Mucosa of stomach (tissue), 1 donor: ENCODE data around the gene HSD11B2.

Experiments
- H3K27me3 ChIP-seq: one replicate; pipeline ENCODE4 v1.7.0; 2013; ENCODE audit warnings: mild to moderate bottlenecking, low read length; ENCODE audit not compliant: control insufficient read depth, insufficient read depth
- H3K36me3 ChIP-seq: one replicate; pipeline ENCODE4 v1.7.0; 2013; ENCODE audit warnings: low read length; ENCODE audit not compliant: control insufficient read depth, insufficient read depth
- H3K4me1 ChIP-seq: one replicate; pipeline ENCODE4 v1.7.0; 2013; ENCODE audit warnings: mild to moderate bottlenecking, low read length; ENCODE audit not compliant: control insufficient read depth, insufficient read depth
- H3K4me3 ChIP-seq: one replicate; pipeline ENCODE4 v1.7.0; 2013; ENCODE audit warnings: low read length
- H3K9ac ChIP-seq: one replicate; pipeline ENCODE4 v1.7.0; 2013; ENCODE audit warnings: mild to moderate bottlenecking, low read length, moderate library complexity
- H3K9me3 ChIP-seq: one replicate; pipeline ENCODE4 v1.7.0; 2013; ENCODE audit warnings: mild to moderate bottlenecking, low read length, moderate library complexity; ENCODE audit not compliant: control insufficient read depth
- donor health status: Pancreatic carcinoma.

HSD11B2 gene

GRCh38 chr16:67398546-67399217, 32.2 kb upstream of the HSD11B2 start:
- Histone ChIP-seq H3K4me1 (peaks cover 50% of the 10 kb centered on the region), H3K9ac (no peak overlapping the region), H3K27me3 (peaks cover 4% of the 10 kb centered on the region), H3K9me3 (no peaks in the 10 kb centered on the region), H3K36me3 (no peaks in the 10 kb centered on the region), H3K4me3 (no peak overlapping the region)

- H3K4me3 ChIP-seq, result no peak overlapping the region
- H3K27me3 ChIP-seq, result no peaks in the 10 kb centered on the region
- peak overlapping the region; percentile 45 for H3K9ac ChIP-seq
- H3K36me3 ChIP-seq, result no peaks in the 10 kb centered on the region
- peaks cover 50% of the 10 kb centered on the region for H3K4me1 ChIP-seq
- H3K9me3 ChIP-seq, result no peaks in the 10 kb centered on the region
Observed at GRCh38 chr16:67399218-67399733, 31.6 kb upstream of the HSD11B2 start.

- no peaks in the 10 kb centered on the region for H3K36me3 ChIP-seq
- H3K27me3 ChIP-seq, result no peaks in the 10 kb centered on the region
- H3K9me3 ChIP-seq, result no peaks in the 10 kb centered on the region
- H3K4me1 ChIP-seq, result peaks cover 53% of the 10 kb centered on the region
- H3K9ac ChIP-seq, result peak overlapping the region; percentile 45
- H3K4me3 ChIP-seq, result no peak overlapping the region
Observed at GRCh38 chr16:67399749-67400704, 30.9 kb upstream of the HSD11B2 start.

DNA sequence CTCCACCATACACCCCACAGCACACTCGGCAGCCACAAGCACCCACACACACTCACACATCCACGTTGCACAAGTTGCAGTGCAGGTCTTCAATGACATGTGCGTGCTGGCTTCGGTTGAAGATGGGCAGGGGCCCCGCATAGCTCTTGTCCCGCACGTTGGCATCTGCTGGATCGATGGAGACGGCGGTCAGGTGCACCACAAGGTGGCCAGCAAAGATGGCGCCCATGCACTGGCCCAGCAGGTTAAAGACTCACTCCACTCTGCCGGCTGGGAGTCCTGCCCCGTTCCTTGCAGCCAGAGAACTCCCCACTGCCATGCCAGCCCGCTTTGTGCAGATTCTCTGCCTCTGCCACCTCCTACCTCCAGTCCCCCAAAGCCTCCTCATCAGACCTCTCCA, 30.0 kb upstream of the HSD11B2 start:
- no peaks in the 10 kb centered on the region for H3K36me3 ChIP-seq
- H3K27me3 ChIP-seq, result no peaks in the 10 kb centered on the region
- H3K4me1 ChIP-seq, result peaks cover 51% of the 10 kb centered on the region
- no peaks in the 10 kb centered on the region for H3K9me3 ChIP-seq
- H3K9ac ChIP-seq, result no peak overlapping the region
- H3K4me3 ChIP-seq, result no peak overlapping the region

- Histone ChIP-seq H3K9ac (peak overlapping the region; percentile 58), H3K4me3 (no peak overlapping the region), H3K4me1 (peaks cover 37% of the 10 kb centered on the region), H3K9me3 (no peaks in the 10 kb centered on the region), H3K36me3 (no peaks in the 10 kb centered on the region), H3K27me3 (no peaks in the 10 kb centered on the region)
Observed at GRCh38 chr16:67403976-67404555, 26.9 kb upstream of the HSD11B2 start.

DNA sequence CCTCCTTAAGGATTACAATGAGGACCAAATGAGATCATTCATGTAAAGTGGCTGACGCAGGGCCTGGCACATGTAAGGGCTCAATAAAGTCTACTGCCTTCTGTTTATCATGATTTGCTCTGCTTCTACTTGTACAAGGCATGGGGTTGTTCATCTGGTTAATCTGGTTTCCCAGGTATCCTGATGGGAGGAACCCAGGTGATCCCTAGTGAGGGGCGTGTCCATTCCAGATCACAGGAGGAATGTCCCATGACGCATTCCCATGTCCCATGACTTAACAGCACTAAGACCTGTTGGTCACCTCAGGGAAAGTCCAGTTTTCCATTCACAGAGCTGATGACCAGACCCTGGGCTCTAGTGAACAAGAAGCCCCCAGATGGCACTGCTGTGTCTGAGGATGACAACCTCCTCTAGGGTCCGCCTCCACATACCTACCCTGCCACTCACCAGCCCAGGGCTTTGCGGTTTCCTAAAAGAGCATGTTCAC, 26.1 kb upstream of the HSD11B2 start:
- H3K4me3 ChIP-seq, result no peak overlapping the region
- no peaks in the 10 kb centered on the region for H3K27me3 ChIP-seq
- peaks cover 30% of the 10 kb centered on the region for H3K4me1 ChIP-seq
- peak overlapping the region; percentile 58 for H3K9ac ChIP-seq
- H3K36me3 ChIP-seq, result no peaks in the 10 kb centered on the region
- no peaks in the 10 kb centered on the region for H3K9me3 ChIP-seq

- Histone ChIP-seq H3K27me3 (no peaks in the 10 kb centered on the region), H3K9me3 (no peaks in the 10 kb centered on the region), H3K4me3 (no peak overlapping the region), H3K9ac (peak overlapping the region; percentile 45), H3K4me1 (peaks cover 28% of the 10 kb centered on the region), H3K36me3 (no peaks in the 10 kb centered on the region)
Observed at GRCh38 chr16:67405336-67405735, 25.6 kb upstream of the HSD11B2 start.

- no peaks in the 10 kb centered on the region for H3K9me3 ChIP-seq
- peaks cover 28% of the 10 kb centered on the region for H3K4me1 ChIP-seq
- H3K9ac ChIP-seq, result no peak overlapping the region
- no peaks in the 10 kb centered on the region for H3K27me3 ChIP-seq
- no peaks in the 10 kb centered on the region for H3K36me3 ChIP-seq
- H3K4me3 ChIP-seq, result no peak overlapping the region
Observed at GRCh38 chr16:67406111-67406971, 24.6 kb upstream of the HSD11B2 start.

- H3K9ac ChIP-seq, result peak overlapping the region; percentile 7
- peaks cover 28% of the 10 kb centered on the region for H3K4me1 ChIP-seq
- no peak overlapping the region for H3K4me3 ChIP-seq
- no peaks in the 10 kb centered on the region for H3K9me3 ChIP-seq
- H3K36me3 ChIP-seq, result no peaks in the 10 kb centered on the region
- no peaks in the 10 kb centered on the region for H3K27me3 ChIP-seq
Observed at GRCh38 chr16:67407176-67407787, 23.6 kb upstream of the HSD11B2 start.

DNA sequence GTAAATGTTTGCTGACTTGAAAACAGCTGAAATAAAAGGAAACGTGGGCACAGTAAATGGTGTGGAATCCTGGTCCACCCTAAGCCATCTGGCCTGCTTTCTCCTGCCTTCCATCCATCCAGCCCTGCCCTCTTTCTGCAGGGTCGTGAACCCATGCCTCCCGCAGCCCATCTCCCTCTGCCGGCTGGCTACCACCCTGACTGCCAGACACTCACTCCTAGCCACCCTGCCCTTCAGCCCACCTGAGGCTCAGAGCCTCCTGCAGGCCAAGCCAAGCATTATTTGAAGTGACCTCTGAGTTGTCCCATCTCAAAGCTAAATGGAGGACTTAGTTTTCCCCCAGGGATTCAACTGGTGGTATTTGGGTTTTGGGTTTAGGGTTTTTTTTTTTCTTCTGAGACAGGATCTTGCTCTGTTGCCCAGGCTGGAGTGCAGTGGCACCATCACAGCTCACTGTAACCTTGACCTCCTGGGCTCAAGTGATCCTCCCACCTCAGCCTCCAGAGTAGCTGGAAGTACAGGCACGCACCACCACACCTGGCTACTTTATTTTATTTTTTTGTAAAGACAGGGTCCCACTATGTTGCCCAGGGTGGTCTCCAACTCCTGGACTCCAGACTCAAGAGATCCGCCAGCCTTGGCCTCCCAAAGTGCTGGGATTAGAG, 23.0 kb upstream of the HSD11B2 start:
- Histone ChIP-seq H3K9ac (peak overlapping the region; percentile 7), H3K4me1 (peaks cover 28% of the 10 kb centered on the region), H3K36me3 (no peaks in the 10 kb centered on the region)

More for the DNA sequence above, 23.0 kb upstream of the HSD11B2 start:
- H3K4me3 ChIP-seq, result no peak overlapping the region
- H3K9me3 ChIP-seq, result no peaks in the 10 kb centered on the region
- no peaks in the 10 kb centered on the region for H3K27me3 ChIP-seq
